GM23338 (cell line): ENCODE data around the gene RAB44.

Experiments
- CTCF ChIP-seq, 2 experiments: fragments of 200-600 bp in 1 of 2; sonication (generic) in 1 of 2; conservative IDR thresholded peaks; 2 replicates each; pipeline versions ENCODE4 v1.5.1 to v1.6.1; 2016 to 2017; ENCODE audit warnings: antibody characterized with exemption in 2 of 2, low read depth in 2 of 2, mild to moderate bottlenecking in 2 of 2, moderate library complexity in 1 of 2
- EZH2 ChIP-seq: fragments of 200-600 bp; sonication (generic); IDR thresholded peaks from one replicate; pipeline ENCODE4 v1.8.0; 2017; ENCODE audit warnings: antibody characterized with exemption, mild to moderate bottlenecking, low read depth; ENCODE audit not compliant: unreplicated experiment
- EZH2phosphoT487 ChIP-seq: fragments of 200-600 bp; sonication (generic); IDR thresholded peaks from one replicate; pipeline ENCODE4 v1.8.1; 2018; ENCODE audit warnings: antibody characterized with exemption; ENCODE audit not compliant: unreplicated experiment
- REST ChIP-seq: IDR thresholded peaks from one replicate; pipeline ENCODE4 v1.6.1; 2018; ENCODE audit warnings: antibody characterized with exemption; ENCODE audit not compliant: unreplicated experiment
- ZNF114 ChIP-seq: fragments of 250-450 bp; sonication (Bioruptor Pico); IDR thresholded peaks from 2 replicates; pipeline ENCODE4 v1.5.0; 2020; ENCODE audit warnings: mild to moderate bottlenecking, moderate library complexity

- TF ChIP-seq CTCF (conservative IDR thresholded peaks at IDR 0.05; ENCODE audit: low read depth in 2 of 2), result no peak
- TF ChIP-seq ZNF114 (CRISPR knock-in tag), result no peak
- no peak for TF ChIP-seq REST
- no peak for TF ChIP-seq EZH2
- TF ChIP-seq EZH2phosphoT487, result no peak
Measured at GRCh38 chr6:36700071-36700812, 2.6 kb downstream of the RAB44 start.
